ENCODE data around the gene ARMC7.

The ARMC7 gene

GRCh38 chr17:75111777-75112335 lies 2.1 kb downstream of the ARMC7 start:
- Histone ChIP-seq H3K9ac (ENCODE audit: insufficient read length) (no peak overlapping the region), H3K4me3 (no peak overlapping the region), H3K36me3 (ENCODE audit: insufficient read depth, low read length) (no peaks in the 10 kb centered on the region)

DNA sequence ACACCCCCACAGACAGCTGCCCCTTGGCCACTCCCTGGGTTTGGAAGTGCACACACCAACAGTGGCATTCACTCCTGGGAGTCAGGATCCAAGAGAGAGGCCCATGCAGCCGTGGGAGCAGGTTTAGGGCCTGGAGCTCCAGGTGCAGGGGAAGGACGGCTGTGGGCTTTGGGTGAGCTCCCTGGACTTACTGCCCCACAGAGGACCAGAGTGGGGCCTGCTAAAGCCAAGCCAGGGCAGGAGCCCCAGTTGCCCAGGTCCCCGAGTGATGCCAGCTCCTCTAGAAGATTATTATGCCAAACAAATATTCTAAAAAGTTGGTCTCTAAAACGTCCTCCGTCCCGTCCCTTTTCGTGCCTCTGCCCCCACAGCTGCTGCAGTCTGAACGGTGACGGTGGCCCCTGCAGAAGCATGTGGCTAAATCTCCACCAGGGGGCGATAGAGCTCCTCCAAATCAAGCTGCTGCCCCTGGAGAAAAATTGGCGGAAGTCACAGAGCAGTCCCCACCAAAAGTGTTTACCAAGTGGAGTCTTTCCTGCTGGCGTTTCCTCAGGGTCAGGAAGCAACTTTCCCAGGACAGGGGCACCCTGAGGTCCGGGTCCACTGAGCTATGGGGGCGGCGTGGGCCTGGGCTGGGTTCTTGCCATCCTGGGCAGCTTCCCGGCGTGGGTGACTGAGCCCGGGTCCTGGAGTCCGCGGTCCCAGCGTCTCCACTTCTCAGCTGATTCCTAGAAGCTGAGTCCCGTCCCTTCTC lies 4.2 kb downstream of the ARMC7 start:
- H3K9me3 ChIP-seq (ENCODE audit: low read depth, low read length), result no peaks in the 10 kb centered on the region
- H3K4me3 ChIP-seq, result peak overlapping the region; percentile 73
- no peaks in the 10 kb centered on the region for H3K36me3 ChIP-seq (ENCODE audit: insufficient read depth, low read length)
- no peak overlapping the region for H3K27ac ChIP-seq
- no peak for TF ChIP-seq FOXP2 (optimal IDR thresholded peaks at IDR 0.05; ENCODE audit: control extremely low read depth, extremely low read length, insufficient read depth)
- no peak for TF ChIP-seq POLR2AphosphoS5 (IDR thresholded peaks at IDR 0.05; ENCODE audit: borderline replicate concordance, low read depth, low read length)
- no peak for TF ChIP-seq EZH2 (IDR thresholded peaks at IDR 0.05)
- peak; percentile 75 for DNase-seq (ENCODE audit: low read depth, low spot score)
- H3K9ac ChIP-seq (ENCODE audit: insufficient read length), result peak overlapping the region; percentile 48

More at GRCh38 chr17:75111777-75112335, 2.1 kb downstream of the ARMC7 start:
- Histone ChIP-seq H3K9me3 (ENCODE audit: low read depth, low read length) (no peaks in the 10 kb centered on the region), H3K27ac (no peak overlapping the region)
- DNase-seq (ENCODE audit: low read depth, low spot score), result no peak
- TF ChIP-seq FOXP2 (optimal IDR thresholded peaks at IDR 0.05; ENCODE audit: control extremely low read depth, extremely low read length, insufficient read depth) (no peak), EZH2 (IDR thresholded peaks at IDR 0.05) (no peak), POLR2AphosphoS5 (IDR thresholded peaks at IDR 0.05; ENCODE audit: borderline replicate concordance, low read depth, low read length) (no peak)

DNA sequence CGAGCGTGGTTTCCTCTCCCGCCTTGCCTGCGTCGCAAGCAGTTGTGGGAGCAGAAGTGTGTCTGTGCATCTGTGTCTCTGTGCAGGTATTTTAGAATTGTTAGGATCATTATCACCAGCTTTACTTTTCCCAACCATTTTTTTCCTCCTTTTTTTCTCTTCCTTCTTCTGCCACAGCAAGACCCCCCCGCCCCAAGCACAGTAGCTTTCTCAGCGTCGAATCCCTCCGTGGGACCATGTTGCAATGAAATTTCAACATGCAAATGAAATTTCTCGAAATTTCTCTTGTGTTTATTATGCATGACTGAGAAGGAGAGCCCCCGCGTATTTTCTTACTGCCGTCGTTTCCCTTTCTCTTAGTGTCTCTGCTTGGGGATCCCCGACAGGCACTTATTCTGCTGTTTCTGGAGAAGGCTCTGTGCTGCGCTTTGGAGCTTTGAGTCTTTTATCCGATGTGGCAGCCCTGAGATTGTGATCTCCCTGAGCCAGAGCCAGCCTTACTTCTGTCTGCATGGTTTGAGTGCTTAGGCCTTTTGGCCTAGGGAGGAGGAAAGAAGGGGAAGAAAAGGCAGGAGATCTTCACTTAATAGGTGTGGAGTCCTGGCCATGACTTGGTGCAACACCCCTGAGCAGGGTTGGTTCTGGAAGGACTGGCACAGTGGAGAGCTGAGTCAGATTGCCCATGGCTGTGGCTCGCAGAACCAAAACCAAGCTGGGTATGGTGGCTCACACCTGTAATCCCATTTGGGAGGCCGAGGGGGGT lies 5.0 kb downstream of the ARMC7 start:
- H3K36me3 ChIP-seq (ENCODE audit: insufficient read depth, low read length), result no peaks in the 10 kb centered on the region
- H3K9ac ChIP-seq (ENCODE audit: insufficient read length), result peak overlapping the region; percentile 48
- TF ChIP-seq FOXP2 (optimal IDR thresholded peaks at IDR 0.05; ENCODE audit: control extremely low read depth, extremely low read length, insufficient read depth), result no peak
- no peak for TF ChIP-seq POLR2AphosphoS5 (IDR thresholded peaks at IDR 0.05; ENCODE audit: borderline replicate concordance, low read depth, low read length)
- no peak for TF ChIP-seq EZH2 (IDR thresholded peaks at IDR 0.05)
- H3K9me3 ChIP-seq (ENCODE audit: low read depth, low read length), result no peaks in the 10 kb centered on the region
- H3K27ac ChIP-seq, result no peak overlapping the region
- H3K4me3 ChIP-seq, result peak overlapping the region; percentile 73
- no peak for DNase-seq (ENCODE audit: low read depth, low spot score)

- H3K36me3 ChIP-seq (ENCODE audit: insufficient read depth, low read length), result no peaks in the 10 kb centered on the region
- TF ChIP-seq EZH2 (IDR thresholded peaks at IDR 0.05) (no peak), FOXP2 (optimal IDR thresholded peaks at IDR 0.05; ENCODE audit: control extremely low read depth, extremely low read length, insufficient read depth) (no peak), POLR2AphosphoS5 (IDR thresholded peaks at IDR 0.05; ENCODE audit: borderline replicate concordance, low read depth, low read length) (no peak)
- no peaks in the 10 kb centered on the region for H3K9me3 ChIP-seq (ENCODE audit: low read depth, low read length)
- H3K9ac ChIP-seq (ENCODE audit: insufficient read length), result no peak overlapping the region
- no peak overlapping the region for H3K27ac ChIP-seq
- no peak for DNase-seq (ENCODE audit: low read depth, low spot score)
- H3K4me3 ChIP-seq, result no peak overlapping the region
These were observed 5.8 kb downstream of the ARMC7 start for GRCh38 chr17:75115555-75115954.

DNA sequence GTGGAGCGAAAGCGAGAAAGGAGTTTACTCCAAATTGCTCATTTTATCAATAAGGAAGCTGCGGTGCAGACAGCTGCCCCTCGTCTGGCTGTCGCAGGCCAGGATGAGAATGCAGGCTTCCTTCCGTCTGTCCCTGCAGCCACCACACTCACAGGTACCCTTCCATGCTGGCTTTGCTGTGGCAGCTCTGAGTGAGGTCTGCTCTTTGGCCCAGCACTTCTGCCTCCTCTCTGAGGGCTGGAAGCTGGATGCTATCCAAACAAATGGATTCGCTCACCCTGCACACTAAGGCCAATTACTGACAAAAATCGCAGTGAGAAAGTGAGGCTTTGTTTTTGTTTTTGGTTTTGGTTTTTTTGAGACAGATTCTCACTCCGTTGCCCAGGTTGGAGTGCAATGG lies 7.0 kb downstream of the ARMC7 start:
- no peaks in the 10 kb centered on the region for H3K36me3 ChIP-seq (ENCODE audit: insufficient read depth, low read length)
- no peaks in the 10 kb centered on the region for H3K9me3 ChIP-seq (ENCODE audit: low read depth, low read length)
- no peak overlapping the region for H3K4me3 ChIP-seq
- no peak for DNase-seq (ENCODE audit: low read depth, low spot score)
- H3K27ac ChIP-seq, result no peak overlapping the region
- no peak for TF ChIP-seq EZH2 (IDR thresholded peaks at IDR 0.05)
- TF ChIP-seq FOXP2 (optimal IDR thresholded peaks at IDR 0.05; ENCODE audit: control extremely low read depth, extremely low read length, insufficient read depth), result no peak
- no peak for TF ChIP-seq POLR2AphosphoS5 (IDR thresholded peaks at IDR 0.05; ENCODE audit: borderline replicate concordance, low read depth, low read length)
- no peak overlapping the region for H3K9ac ChIP-seq (ENCODE audit: insufficient read length)

DNA sequence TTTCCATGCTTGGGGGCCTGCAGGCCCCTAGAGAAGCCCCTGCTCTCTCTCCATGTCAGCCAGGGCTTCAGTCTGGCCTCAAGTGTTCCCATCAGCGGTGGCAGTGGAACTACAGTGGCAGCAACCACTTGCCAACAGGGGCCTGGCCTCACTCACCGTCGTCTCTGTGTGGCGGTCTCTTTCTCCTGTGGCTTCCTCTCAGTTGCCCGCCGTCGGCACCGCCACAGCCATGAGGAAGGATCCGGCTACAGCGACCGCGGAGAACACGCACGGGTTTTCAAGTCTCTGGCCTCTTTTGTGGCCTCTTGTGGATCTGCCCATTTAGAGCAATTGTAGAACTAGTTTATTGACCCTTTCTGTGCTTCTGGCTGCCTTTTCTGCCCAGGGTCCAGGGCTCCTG lies 8.5 kb downstream of the ARMC7 start:
- no peak for DNase-seq (ENCODE audit: low read depth, low spot score)
- H3K36me3 ChIP-seq (ENCODE audit: insufficient read depth, low read length), result no peaks in the 10 kb centered on the region
- H3K9ac ChIP-seq (ENCODE audit: insufficient read length), result no peak overlapping the region
- no peak overlapping the region for H3K27ac ChIP-seq
- H3K4me3 ChIP-seq, result no peak overlapping the region
- no peaks in the 10 kb centered on the region for H3K9me3 ChIP-seq (ENCODE audit: low read depth, low read length)
- TF ChIP-seq FOXP2 (optimal IDR thresholded peaks at IDR 0.05; ENCODE audit: control extremely low read depth, extremely low read length, insufficient read depth) (no peak), POLR2AphosphoS5 (IDR thresholded peaks at IDR 0.05; ENCODE audit: borderline replicate concordance, low read depth, low read length) (no peak), EZH2 (IDR thresholded peaks at IDR 0.05) (no peak)

DNA sequence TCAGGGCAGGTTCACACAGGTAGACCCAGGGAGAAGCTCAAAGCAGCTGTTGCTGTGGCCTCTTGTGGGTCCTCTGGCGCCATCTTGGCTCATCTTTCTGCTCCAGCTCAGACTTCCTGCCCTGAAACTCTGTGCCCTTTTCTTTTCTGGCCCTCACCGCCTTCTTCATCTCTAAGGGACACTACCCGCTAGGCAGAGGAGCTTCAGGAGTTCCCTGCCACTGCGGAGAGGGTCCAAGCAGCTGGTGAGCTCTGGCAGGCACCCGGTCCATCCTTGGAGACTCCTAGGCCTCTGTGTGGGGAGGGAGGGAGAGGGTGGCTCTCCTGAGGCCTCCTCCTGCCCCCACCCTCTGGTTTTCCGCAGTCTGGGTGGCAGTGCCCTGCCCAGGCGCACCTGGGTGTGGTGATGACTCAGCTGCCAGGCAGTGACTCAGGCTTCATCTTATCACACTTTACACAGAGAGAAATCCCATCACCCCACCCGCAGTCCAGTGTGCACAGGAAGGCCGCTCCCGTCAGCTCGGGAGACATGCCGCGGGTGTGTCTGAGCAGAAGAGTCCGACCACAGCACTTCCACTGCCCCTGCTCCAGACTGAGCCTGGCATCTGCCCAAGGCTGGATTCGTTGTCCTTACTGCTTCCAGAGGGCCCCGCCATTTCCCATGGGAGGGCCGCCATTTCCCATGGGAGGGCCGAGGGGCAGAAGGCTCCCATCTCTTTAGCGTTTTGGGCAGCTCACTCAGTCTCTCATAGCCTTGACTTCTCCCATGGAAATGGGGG lies 14.5 kb downstream of the ARMC7 start:
- Histone ChIP-seq H3K36me3 (ENCODE audit: insufficient read depth, low read length) (peaks cover under 1% of the 10 kb centered on the region; the same call in 1 of the 2 replicates), H3K27ac (no peak overlapping the region)

More for the DNA sequence above, 14.5 kb downstream of the ARMC7 start:
- Histone ChIP-seq H3K9ac (ENCODE audit: insufficient read length) (no peak overlapping the region), H3K4me3 (no peak overlapping the region), H3K9me3 (ENCODE audit: low read depth, low read length) (no peaks in the 10 kb centered on the region)
- no peak for DNase-seq (ENCODE audit: low read depth, low spot score)
- no peak for TF ChIP-seq POLR2AphosphoS5 (IDR thresholded peaks at IDR 0.05; ENCODE audit: borderline replicate concordance, low read depth, low read length)
- no peak for TF ChIP-seq FOXP2 (optimal IDR thresholded peaks at IDR 0.05; ENCODE audit: control extremely low read depth, extremely low read length, insufficient read depth)
- no peak for TF ChIP-seq EZH2 (IDR thresholded peaks at IDR 0.05)

Data from SK-N-MC (cell line).